GM21786 (cell line): ENCODE measurements around the gene CGAS.
"Not testable (repeated sequence)": the region's sequence is repeated elsewhere in the genome, so short reads cannot be mapped to it uniquely, and the experiment has no call there.

Experiments used
- ATAC-seq: cut with Tn5 transposase; IDR thresholded peaks from one replicate; pipeline ENCODE4 v1.9.1; 2021; ENCODE audit not compliant: unreplicated experiment

Gene CGAS

DNA sequence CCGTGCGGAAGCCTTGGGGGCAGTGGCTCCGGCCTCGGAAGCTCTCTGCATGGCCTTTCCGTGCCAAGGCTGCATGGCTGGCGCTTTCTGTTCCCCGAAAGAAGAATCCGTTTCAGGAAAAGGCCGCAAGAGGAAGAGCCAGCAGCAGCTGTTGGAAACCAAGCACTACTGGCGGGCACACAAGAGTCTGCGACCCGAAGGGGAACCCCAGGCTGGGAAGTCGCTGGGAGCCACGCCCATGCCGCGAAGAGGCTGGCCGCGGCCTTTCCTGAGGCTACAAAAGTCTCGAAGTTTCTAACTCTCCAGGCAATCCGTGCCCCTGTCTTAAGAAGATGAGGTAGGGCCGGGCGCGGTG, at the start of gene CGAS:
TSS of gene CGAS (minus strand) at position 191 of the 355 bp plus-strand sequence. CDS start at position 75, 116 bp downstream.
- peak; percentile 82 for ATAC-seq

- ATAC-seq, result no peak
These were observed 45.8 kb upstream of the CGAS start for GRCh38 chr6:73497915-73498314.

GRCh38 chr6:73491377-73491776, 39.3 kb upstream of the CGAS start:
- no peak for ATAC-seq

GRCh38 chr6:73487473-73487872, 35.4 kb upstream of the CGAS start:
- no peak for ATAC-seq

DNA sequence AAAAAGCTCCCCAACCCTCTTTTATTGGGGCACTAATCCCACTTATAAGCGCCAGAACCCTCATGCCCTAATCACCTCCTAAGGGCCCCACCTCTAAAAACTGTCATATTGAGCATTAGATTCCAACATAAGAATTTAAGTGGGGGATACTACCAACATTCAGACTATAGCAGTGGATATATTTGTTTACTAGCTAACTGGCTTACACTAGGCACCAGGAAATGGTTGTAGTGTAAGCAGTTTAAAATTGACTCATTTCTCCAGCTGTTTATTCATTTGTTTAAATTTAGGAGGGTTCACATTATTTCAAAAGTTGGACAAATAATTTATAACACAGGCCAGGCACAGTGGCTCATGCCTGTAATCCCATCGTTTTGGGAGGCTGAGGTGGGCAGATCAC, 32.3 kb upstream of the CGAS start:
- no peak for ATAC-seq

DNA sequence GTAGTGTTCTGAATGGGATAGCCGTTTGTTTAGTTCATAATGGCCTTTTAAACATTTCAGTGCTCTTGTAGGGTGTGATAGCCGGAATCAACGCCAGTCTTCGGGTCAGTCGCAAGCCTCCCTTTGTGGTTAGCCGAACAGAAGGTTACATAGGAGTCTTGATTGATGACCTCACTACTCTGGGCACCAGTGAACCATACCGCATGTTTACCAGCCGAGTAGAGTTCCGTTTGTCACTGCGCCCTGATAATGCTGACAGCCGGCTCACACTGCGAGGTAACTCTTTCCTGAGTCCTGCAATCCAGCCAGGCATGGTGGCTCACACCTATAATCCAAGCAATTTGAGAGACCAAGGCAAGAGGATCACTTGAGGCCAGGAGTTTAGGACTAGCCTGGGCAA, 29.9 kb upstream of the CGAS start:
- no peak for ATAC-seq

DNA sequence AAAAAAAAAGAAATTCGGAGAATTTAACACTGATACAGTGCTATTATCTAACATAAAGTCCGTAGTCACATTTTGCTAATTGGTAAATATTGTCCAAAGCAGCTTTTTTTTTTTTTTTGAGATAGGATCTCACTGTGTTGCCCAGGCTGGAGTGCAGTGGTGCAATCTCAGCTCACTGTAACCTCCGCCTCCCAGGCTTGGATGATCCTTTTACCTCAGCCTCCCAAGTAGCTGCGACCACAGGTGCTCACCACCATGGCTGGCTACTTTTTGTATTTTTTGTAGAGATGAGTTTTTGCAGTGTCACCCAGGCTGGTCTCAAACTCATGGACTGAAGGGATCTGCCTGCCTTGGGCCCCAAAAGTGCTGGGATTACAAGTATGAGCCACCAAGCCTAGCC, 25.3 kb upstream of the CGAS start:
- ATAC-seq, result no peak

DNA sequence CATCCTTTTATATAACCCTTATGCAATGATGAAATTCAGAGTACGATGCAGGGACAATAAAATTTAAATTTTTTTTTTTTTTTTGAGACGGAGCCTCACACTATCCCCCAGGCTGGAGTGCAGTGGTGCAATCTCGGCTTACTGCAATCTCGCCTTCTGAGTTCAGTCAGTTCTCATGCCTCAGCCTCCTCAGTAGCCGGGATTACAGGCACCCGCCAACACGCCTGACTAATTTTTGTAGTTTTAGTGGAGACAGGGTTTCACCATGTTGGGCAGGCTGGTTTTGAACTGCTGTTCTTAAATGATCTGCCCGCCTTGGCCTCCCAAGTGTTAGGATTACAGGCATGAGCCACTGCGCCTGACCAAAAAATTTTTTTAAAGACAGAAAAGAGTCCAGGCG, 24.6 kb upstream of the CGAS start:
- ATAC-seq, result no peak

DNA sequence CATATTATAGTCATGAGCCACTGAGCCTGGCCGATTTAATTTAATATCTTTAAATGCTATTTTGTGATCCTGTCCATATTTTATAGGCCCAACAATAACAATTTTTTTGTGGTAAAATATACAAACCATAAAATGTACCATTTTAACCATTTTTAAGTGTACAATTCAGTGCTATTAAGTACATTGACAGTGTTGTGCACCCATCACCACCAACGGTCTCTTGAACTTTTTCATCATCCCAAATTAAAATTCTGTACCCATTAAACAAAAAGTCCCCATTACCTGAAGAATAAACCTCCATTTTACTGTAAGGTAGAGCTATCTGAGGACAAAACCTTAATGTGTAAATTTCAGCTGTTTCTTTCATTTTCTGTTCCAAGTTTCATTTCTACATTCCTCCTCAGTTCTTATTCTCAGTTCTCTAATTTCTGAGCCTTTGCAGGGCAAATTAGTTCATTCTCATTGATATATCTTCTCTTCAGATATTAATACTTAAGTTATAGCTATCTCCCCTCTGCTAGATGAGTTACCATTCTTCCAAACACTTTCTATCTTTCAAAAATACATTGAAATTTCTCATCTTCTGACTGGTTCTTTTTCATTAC, 19.7 kb upstream of the CGAS start:
- peak; percentile 94 for ATAC-seq

GRCh38 chr6:73461537-73462350, 9.6 kb upstream of the CGAS start, which contains the start of gene MTO1:
Gene MTO1, plus strand, starts transcription at chr6:73461737. Its CDS starts 118 bp downstream, at chr6:73461855.
- peak; percentile 97 for ATAC-seq

GRCh38 chr6:73460056-73460455, 8.0 kb upstream of the CGAS start:
- ATAC-seq, result no peak

GRCh38 chr6:73459474-73459873, 7.4 kb upstream of the CGAS start:
- ATAC-seq, result not testable (repeated sequence)

GRCh38 chr6:73455865-73456629, 4.0 kb upstream of the CGAS start:
- ATAC-seq, result no peak

GRCh38 chr6:73451223-73452106, 632 bp downstream of the CGAS start:
- ATAC-seq, result peak; percentile 47

DNA sequence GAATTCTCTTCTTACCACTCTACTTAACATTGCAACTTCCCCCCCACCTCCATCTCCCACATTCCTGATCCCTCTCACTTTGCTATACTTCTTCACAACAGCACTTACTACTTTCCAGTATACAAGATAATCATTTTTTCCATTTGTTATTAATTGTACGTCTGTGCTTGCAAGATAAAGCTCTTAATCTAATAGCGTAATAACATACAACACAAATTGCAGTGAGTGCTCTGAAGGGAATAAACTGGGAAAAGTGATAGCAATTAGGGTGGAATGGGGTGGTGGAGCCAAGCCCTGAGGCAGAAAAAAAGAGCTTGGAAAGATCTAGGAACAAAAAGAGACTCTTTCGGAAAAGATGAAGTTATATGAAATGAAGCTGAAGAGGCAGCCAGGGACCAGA, 8.5 kb downstream of the CGAS start:
- ATAC-seq, result no peak

DNA sequence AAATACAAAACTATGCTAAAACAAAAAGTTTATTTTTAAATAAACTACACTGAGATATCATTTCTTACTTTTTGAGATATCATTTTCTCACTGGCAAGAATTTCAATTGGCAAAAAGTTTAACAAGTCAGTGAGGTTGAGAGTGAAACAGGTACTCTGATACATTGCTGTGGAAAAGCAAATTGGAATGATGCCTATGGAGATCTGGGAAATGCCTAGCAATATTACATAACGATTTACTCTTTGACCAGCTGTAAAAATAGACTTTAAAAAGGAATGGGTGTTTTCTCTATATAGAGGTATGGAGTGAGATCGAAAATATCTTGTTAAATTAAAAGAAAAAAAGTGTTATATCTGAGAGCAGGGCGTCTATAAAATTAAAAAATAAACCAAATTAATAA, 16.9 kb downstream of the CGAS start:
- ATAC-seq, result no peak

DNA sequence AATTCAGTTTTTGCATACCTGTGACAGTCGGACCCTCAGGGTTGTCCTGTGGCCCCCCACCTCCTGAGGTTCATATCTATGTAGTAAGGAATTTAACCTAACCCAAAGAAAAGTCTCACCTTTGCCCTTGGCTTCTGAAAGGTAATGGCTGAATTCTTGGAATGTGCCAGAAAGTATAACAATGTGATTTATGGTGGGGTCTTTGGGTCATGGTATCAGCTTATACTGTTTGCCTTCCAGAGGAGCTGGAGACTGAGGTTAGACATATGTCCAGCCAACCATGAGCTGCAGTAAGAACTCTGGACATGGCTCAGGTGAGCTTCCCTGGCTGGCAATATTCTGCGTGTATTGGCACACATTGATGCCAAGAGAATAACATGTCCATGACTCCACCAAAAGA, 30.6 kb downstream of the CGAS start:
- ATAC-seq, result no peak

GRCh38 chr6:73418081-73418741, 33.9 kb downstream of the CGAS start:
- no peak for ATAC-seq

DNA sequence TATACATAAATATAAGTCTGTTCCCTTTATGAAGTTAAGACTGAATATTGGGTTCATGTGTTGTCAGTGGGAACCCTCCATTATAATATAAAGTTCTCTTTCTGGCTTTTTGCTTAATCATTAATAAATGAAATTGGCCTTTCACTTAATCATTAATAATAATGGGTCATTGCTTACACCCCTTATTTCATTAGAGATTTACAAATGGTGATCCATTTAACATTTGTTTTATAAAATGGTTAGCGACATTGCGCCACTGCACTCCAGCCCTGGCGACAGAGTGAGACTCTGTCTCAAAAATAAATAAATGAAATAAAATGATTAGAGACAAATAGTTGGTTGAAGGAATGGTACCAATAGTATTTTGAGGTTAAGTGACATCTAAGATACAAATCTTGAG, 39.0 kb downstream of the CGAS start:
- ATAC-seq, result no peak

DNA sequence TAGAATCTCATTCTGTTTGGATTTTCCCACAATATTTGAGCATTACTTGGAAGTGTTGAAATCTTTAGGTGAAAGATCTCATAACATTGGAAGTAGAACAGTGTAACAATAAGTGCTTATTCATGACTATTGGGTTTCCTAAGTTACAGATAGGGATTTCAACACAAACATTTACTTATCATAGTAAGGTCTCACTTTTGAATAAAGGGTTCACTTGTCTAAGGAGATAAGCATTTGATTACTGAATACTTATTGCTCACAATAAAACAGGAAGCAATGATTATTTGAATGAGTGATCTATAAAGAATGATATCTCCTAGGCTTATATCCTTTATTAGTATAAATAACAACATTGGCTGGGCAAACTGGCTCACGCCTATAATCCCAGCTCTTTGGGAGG, 42.7 kb downstream of the CGAS start:
- no peak for ATAC-seq
